HG03342 (cell line): ENCODE data around the gene NUDT1.

ENCODE experiments used
- ATAC-seq: cut with Tn5 transposase; IDR thresholded peaks from one replicate; pipeline ENCODE4 v1.9.1; 2021; ENCODE audit warnings: mild to moderate bottlenecking, moderate library complexity; ENCODE audit not compliant: unreplicated experiment

Gene NUDT1

GRCh38 chr7:2204446-2204845 lies 37.6 kb upstream of the NUDT1 start:
- no peak for ATAC-seq

DNA sequence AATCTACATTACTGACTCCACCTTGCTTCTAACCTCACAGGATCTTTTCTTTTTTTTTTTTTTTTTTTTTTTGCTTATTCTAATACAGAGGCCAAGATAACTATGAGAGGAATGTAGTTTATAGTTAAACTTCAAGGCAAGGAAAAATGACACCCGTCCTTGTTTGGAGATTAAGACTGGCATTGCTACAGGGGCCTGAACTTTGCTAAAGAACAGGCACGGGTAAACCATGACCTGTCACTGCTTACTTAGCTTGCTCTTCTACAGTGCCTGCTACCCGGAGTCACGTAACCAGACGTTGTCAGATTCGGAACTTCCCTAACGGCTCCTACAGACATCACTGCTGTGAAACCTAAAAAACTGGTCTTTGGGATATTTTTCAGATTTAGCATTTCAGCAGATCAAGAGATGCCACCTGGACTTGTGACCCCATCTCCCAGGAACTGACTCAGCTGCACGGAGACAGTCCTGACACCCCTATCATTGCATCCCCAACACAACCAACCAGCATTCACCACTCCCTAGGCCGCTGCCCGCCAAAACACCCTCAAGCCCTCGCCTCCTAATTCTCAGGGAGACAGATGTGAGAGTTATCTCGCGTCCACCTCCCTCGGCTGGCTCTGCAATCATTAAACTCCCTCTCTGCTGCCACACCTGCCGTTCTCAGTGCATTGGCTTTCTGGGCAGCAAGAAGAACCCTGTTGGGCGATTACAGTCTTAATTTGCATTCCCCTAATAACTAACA lies 36.8 kb upstream of the NUDT1 start:
- ATAC-seq: no peak

DNA sequence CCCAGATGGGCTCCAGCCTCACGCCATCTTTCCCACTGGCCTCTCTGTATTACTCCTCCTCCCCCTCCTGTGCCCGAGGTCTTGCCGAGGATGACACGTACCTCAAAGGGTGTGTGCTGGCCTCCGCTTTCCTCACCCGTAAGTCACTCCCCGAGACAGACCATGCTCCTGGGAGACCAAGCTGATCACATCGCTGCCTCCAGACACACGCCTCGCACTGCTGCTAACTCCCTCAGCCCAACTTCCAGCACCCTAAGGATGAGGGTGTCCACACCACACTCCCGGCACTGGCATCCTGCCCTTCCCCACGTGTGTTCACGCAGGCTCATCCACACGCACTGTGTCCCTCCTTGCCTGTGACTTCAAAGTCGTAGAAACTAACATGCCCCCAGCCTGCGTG lies 33.3 kb upstream of the NUDT1 start:
- ATAC-seq: no peak

DNA sequence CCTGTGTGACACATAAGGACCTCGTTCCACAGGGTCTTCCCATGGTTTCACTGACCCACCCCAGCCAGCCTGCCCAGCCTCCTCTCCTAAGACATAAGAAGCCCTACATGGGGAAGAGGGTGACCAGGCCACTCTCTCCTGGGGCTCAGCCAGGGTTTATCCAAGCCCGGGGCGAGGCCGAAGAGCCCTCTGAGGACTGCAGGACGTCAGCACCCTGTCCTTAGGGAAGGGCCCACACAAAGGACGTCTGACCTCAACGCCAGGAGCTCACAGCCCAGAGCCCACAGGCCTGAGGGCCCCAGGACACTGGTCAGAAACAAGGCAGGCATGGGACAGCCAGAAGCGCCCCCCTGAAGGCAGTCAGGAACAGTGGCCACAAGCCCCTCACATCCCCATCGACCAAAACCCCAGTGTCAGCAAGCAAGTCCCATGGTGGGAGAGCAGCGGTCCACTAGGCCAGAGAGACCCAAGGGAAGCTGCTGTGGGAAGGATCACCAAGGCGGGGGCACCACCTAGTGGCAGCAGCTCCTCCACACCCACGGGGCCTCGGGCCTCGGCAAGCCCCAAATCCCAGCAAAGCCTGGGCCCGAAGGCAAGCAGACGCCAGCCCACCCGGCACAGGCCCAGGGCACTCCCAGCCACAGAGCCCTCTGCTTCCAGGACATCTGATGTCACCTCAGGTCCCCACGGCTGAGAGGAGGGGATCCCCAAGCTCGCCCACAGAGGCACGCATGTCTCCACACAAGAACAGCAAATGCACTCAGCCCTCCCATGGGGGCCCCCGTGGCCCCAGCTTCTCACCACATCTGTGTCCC lies 32.7 kb upstream of the NUDT1 start:
- no peak for ATAC-seq

DNA sequence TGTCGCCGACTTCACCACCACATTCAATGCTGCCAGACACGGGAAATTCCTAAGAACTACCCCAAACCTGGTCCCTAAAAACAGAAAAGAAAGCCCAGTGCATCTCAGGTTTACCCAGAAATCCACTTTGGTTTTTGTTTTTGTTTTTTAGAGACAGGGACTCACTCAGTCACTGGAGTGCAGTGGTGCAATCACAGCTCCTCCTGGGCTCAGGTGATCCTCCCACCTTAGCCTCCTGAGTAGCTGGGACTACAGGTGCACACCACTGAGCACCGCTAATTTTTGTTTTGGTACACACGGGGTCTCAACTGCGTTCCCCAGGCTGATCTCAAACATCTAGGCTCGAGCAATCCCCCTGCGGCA lies 32.1 kb upstream of the NUDT1 start:
- ATAC-seq: no peak

DNA sequence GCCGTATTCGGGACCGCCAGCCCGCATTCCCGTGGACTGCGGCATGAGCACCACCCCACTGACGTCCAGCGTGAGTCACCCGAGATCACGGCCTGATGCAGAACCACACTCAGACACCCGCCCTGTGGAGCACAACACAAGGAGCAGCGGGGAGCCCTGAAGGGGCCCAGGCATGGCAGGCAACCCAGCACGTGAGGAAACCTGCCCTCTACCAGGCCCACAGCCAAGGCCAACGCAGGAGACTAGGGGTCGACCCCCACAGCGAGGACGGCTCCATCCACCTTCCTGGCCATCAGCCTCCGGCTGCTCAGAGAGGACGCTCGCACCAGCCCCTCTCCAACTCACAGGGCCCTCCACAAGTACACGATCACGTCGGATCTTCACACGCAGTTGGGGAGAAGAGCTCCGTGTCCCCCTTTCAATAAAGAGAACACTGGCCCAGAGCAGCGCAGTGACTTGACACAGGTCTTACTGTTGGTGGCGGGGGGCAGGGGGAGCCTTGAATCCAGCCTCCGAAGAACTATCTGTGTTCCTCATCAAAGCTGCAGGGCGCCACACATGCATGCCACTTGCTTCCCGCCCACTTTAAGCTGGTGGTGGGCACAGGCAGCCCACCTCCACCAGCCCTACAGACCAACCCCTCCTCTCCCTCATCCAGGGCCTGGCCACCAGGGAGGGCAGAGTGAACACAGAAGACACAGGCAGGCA lies 31.3 kb upstream of the NUDT1 start:
- ATAC-seq: no peak

GRCh38 chr7:2211259-2211880 lies 30.7 kb upstream of the NUDT1 start:
- no peak for ATAC-seq

GRCh38 chr7:2211926-2212325 lies 30.1 kb upstream of the NUDT1 start:
- no peak for ATAC-seq

DNA sequence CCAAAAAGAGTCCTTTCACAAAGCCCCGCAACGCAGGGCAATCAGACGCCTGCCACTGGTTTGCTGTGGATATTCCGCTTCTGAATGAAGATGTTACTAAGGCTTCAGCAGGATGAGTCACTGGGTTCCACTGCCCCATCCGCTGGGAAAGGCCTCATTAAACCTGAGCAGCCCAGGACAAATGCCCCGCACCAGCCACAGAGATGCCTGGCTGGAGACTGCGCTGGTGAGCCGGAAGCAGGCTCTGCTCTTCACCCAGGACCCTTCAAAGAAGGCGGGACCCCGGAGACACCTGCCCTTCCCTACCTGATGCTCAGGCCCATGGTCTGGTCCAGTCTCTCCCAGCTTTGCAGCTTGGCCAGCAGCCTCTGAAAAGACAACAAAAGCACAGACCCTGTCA lies 29.1 kb upstream of the NUDT1 start:
- ATAC-seq: no peak

GRCh38 chr7:2213551-2214215 lies 28.3 kb upstream of the NUDT1 start:
- ATAC-seq: no peak

DNA sequence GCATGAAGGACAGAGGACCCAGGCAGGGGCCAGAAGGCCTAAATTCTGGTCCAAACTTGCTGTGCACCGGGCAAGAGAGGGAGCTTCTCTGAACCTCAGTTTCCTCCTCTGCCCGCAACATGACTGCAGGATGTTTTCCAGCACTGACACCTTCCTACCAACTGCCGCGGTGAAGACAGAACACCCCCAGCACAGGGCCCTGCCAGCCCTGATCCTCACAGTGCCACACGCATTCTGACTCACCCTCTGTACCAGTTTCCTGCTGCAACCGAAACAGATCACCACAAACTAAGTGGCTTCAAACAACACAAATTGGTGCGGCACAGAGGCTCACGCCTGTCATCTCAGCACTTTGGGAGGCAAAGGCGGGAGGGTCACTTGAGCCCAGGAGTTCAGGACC lies 27.4 kb upstream of the NUDT1 start:
- ATAC-seq: no peak

- no peak for ATAC-seq
Measured at GRCh38 chr7:2215851-2216250, 26.2 kb upstream of the NUDT1 start.

DNA sequence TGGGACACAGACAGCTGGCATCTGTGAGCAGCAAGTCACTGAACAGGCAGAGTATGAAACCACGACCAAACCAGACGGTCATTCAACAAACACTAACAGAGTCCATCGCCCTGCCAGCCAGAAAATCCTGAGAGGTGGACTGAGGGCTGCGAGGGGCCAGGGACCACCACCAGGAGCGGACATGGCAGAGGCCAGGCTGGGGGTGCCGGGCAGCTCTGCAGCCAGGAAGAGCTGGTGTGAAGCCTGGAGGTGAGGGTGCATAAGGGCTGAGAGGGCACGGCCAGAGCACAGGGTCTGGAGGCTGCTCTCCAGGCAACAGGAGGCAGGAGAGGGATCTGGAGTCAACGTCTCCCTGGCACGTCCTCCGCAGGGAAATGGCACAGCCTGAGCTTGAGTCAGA lies 24.8 kb upstream of the NUDT1 start:
- no peak for ATAC-seq

DNA sequence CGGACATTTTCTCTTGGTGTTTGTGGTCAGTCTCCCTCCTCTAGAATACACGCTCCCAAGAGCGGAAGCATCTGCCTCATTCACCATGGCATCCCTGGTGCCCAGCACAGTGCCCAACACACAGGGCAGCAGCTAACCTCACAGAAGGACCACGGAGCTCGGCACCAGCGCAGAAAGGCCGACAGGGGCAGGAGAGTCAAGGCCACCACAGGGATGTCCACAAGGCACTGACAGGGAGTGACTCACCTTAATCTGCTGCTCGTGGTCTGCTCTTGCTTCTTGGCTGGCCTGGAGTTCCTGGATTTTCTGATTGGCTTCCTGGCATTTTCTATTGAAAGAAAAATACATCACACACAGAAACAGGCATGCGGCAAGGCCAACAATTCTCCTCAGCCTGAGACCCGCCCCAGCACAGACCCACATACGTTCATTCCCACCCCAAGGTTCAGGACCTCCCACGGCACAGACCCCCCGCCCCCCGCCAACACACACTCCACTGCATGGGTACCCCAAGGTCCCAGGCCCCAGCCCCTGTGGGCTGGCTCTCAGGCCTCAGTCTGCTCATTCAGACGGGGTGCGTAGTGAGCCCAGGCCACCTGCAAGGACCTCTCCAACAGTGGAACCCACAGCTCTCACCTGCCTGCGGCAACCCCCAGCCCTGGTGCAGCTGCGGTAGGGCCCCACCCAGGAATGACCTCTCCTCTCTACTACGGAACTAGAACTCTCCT lies 24.1 kb upstream of the NUDT1 start:
- no peak for ATAC-seq

- ATAC-seq: no peak
Measured at GRCh38 chr7:2218444-2218785, 23.6 kb upstream of the NUDT1 start.

- no peak for ATAC-seq
Measured at GRCh38 chr7:2219136-2219535, 22.9 kb upstream of the NUDT1 start.

- ATAC-seq: no peak
Measured at GRCh38 chr7:2219606-2220005, 22.4 kb upstream of the NUDT1 start.

- no peak for ATAC-seq
Measured at GRCh38 chr7:2220030-2220429, 22.0 kb upstream of the NUDT1 start.

- ATAC-seq: no peak
Measured at GRCh38 chr7:2220506-2220905, 21.5 kb upstream of the NUDT1 start.

DNA sequence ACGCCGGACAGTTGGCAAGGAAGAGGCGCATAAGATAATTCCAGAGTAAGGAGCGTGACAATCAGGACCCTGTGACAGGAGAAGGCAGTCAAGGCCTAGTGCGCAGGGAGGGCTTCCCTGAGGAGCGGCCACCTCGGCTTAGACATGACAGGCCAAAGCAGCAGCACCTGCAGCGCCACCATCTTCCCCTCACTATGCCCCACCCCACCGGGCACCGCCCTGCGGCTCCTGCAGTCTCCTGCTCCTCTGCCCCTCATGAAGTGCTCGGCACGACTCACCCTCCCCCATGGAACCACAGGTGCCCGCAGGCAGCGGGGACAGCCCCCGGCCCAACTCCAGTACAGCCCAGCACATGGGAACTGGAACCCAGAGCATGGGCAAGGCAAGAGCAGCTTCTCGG lies 21.1 kb upstream of the NUDT1 start:
- no peak for ATAC-seq
